GM21423 (cell line): ENCODE data around the gene RSRP1.
"Not testable (repeated sequence)": the region's sequence is repeated elsewhere in the genome, so short reads cannot be mapped to it uniquely, and the experiment has no call there.

Experiments used
- ATAC-seq: cut with Tn5 transposase; IDR thresholded peaks from one replicate; pipeline ENCODE4 v1.9.1; 2021; ENCODE audit warnings: mild to moderate bottlenecking, moderate library complexity; ENCODE audit not compliant: unreplicated experiment

RSRP1 gene

DNA sequence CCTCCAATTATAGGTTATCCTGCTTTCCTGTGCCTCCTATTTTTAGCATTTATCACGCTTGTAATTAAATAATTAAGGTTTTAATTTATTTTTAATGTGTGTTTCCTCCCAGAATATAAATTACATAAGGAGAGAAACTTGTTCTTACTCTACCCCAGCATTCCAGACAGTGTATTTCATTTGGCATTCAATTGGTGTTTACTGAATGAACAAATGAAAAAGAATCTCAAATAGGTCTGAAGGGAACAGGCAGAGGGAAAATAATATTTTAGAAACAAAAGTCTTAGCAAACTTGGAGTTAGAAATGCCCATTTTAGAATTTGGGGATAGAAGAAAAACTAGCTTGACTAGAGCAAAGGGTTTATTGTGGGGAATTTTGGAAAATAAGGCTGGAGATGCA, 9.9 kb upstream of the RSRP1 start:
- no peak for ATAC-seq

DNA sequence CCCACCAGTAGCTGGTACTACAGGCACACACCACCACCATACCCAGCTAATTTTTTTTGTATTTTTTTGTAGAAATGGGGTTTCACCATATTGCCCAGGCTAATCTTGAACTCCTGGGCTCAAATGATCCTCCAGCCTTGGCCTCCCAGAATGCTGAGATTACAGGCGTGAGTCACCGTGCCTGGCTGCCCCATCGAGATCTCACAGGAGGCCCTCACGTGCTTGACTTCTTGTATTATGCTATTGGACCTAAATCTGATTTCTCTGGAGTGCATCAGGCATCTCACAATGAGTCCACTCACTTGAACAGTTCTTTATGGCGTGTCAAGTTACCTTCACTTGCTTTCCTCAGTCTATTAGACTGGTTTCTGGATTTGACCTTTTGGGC, 9.3 kb upstream of the RSRP1 start:
- no peak for ATAC-seq

- ATAC-seq = no peak
Observed at GRCh38 chr1:25255706-25256577, 8.7 kb upstream of the RSRP1 start.

DNA sequence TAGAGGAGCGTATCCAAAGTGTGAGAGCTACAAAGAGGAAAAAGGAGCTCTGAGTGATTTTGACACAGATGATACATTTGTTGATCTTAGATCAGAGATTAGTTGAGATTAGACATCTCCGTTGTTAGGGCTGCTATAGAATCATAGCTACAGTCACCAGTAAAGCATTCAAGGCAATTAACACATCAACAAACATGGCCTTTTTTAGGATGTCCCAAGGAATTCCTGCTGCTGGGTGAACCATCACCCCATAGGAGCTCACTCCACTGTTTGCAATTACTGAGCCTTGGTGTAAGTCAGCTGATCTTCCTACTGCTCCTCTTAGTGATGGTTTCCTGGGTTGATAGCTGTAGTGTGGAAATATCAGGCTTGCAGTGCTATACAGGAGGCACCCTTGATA, 6.7 kb upstream of the RSRP1 start:
- no peak for ATAC-seq

DNA sequence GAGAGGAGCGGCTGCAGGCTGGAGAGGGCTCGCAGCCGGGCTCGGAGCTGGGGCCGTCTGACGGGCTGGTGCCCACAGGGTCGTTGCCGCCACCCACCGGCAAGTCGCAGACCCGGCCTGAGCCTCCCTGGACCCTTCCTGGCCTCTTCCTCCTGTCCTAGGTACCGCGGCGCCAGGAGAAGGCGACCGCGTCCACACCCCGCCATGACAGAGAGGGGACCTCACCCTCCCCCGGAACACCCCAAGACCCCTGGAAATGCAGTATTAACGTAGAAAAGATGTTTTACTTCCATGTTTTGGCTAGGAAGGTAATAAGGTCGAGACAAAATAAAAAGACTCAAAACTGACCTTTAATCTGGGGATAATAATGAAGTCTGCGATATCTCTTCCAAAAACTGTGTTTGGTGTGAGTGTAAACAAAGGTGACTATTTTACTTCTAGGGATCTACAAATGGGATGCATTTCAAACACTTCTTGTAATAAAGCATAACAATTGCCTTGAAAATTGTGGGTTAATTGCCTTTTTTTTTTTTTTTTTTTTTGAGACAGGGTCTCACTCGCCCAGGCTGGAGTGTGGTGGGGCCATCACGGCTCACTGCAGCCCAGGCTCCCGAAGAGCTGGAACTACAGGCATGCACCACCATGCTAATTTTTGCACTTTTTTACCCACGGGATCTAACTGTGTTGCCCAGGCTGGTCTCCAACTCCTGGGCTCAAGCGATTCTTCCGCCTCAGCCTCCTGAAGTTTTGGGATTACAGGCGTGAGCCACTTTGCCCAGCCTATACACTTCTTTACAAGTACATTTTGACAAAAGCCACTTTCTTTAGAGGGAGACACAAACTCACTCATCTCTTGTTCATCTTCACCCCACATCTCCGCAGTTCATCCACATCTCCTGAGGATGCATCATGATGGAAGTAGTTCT, 838 bp upstream of the RSRP1 start:
- ATAC-seq = peak; percentile 42

DNA sequence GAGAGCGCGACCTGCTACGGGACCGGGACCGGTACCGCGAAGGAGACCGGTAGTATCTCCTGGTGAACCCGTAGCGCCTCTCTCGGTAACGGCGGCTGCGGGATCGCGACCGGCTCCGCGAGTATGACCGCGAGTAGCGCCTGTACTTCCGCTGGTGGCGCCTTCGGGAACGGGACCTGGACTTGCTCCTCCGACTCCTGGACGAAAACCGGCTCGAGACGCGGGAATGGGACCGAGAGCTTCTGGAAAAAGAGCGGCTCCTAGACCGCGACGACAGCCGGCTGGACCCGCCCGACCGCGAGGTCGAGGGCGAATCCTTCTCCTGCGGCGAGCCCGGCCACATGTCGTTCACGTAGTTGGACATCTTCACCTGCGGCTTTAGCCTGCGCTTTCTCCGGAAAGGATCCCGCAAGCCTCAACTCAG, 642 bp downstream of the RSRP1 start:
- ATAC-seq = no peak

DNA sequence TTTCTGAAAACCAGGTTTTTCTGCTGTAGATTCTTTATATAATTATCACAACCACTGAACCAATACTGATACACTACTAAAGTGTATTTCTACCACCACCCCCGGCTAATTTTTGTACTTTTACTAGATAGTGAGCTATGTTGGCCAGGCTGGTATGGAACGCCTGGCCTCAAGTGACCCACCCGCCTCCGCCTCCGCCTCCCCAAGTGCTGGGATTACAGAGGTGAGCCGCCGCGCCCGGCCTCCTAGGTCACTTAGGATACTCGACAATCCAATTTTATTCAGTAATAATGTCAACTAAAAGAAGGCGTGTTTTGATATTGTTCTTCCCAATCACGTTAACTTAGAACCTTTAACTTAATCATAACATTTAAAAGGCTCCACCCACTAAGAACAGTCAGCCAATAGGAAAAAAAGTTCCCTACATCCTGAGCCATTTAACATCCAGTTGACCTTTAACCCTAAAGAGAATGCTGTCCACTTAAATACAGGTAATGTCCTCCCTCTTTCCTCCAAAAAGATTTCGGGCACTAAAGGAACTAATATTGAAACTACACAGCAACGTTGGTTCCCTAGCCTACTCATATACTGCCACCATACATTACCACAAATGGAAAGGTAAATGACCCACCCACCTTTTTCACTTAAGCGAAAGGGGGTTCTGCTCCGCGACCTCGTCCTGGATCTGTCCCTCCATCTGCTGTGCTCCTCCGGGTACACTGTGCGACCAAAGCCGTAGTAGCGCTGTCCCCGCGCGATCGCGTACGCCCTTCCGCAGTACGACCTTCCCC, 1.2 kb downstream of the RSRP1 start:
- no peak for ATAC-seq

DNA sequence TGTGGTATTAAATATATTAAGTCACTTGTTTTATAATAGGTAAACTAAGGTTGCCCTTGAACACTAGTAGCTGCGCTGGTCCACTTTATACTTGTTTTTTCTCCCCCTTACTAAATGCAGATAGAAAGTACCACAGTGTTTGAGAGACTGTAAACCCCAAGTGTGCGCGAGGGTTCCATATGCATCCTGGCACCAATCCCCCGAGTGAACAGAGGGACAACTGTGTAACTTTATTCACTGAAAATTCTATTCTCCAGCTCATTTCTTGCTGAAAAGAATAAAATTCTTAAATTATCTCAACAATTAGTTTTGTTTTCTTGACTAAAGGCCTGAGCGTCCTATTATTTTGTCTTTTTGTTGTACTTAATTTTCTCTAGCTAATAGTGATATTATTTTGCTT, 1.9 kb downstream of the RSRP1 start:
- no peak for ATAC-seq

DNA sequence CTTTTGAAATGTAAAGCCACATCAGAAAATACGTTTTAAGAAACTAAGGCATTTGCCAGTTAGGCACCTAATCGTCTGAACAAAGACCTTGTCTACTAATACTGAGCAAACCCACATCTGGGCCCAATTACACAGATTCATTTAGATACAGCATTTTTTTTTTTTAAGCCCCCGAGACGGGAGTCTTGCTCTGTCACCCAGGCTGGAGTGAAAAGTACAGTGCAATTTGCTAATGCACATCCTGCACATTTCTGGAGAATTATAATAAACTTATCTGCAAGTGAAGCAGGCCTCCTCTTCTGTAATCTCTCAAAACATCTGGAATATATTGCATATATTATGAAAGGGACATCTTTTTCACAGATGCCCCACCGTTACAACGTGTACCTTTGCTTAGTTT, 3.3 kb downstream of the RSRP1 start:
- no peak for ATAC-seq

DNA sequence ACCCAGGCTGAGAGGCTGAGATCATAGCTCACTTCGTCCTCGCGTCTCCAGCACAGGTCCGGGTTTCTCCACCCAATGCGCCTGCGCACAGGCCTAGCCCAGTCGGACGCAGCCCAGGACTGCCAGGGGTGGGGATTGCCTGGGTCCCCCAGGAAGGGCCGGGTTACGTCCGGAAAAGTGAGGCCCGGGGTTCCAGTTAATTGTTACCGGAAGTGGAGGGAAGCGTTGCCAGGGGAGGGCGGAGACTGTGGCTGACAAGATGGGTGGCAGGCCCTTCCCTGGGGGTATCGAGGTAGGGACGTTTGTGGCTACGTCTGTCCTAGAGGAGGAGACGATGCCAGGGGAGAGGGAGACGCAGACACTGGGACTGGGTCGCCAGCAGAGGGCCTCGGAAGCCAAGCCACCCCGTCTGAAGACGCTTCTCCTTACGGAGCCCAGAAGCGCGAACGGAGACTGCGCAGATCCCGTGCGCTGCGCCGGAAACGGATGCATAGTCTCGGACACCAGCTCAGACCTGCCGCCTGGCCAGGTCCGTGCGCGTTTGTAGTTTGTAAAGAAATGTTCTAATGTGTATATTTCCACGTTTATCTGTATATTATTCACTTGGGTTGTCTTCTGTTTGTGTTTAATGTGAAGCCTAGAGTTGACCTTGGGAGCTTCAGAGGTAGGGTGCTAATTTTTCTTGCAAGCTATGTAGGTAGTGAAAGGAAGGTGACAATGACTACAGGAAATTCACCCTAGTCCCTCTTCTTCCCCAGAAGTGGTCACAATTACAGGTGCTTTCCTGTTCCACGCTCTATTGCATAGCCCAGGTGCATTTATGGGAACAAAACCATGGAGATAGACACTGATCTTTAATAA, 7.3 kb downstream of the RSRP1 start:
- ATAC-seq = peak; percentile 67

- no peak for ATAC-seq
Observed at GRCh38 chr1:25238046-25238445, 9.2 kb downstream of the RSRP1 start.

- ATAC-seq = not testable (repeated sequence)
Observed at GRCh38 chr1:25236261-25236660, 11.0 kb downstream of the RSRP1 start.

DNA sequence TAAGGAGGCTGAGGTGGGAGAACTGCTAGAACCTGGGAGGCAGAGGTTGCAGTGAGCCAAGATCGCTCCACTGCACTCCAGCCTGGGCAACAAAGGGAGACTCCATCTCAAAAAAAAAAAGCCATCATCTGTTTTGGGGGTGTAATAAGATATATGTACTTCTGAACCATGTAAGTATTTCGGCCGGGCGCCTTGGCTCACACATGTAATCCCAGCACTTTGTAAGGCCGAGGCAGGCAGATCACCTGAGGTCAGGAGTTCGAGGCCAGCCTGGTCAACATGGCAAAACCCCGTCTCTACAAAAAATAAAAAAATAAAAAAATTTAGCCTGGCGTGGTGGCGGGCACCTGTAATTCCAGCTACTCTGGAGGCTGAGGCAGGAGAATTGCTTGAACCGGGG, 11.8 kb downstream of the RSRP1 start:
- ATAC-seq = not testable (repeated sequence)

- ATAC-seq = peak; percentile 65
Observed at GRCh38 chr1:25232866-25233784, 14.1 kb downstream of the RSRP1 start.

GRCh38 chr1:25232027-25232865, 15.0 kb downstream of the RSRP1 start, which contains the start of gene SYF2:
Gene SYF2 (minus strand): TSS chr1:25232502. CDS start chr1:25232467, 35 bp downstream.
- ATAC-seq = peak; percentile 83

- no peak for ATAC-seq
Observed at GRCh38 chr1:25223471-25223870, 23.8 kb downstream of the RSRP1 start.

GRCh38 chr1:25222606-25223005, 24.6 kb downstream of the RSRP1 start:
- no peak for ATAC-seq

GRCh38 chr1:25220666-25221065, 26.6 kb downstream of the RSRP1 start:
- ATAC-seq = no peak
